ENCODE data around the gene RGS9BP. TPM values are rescaled to one million over a fixed set of nuclear protein-coding genes. Genes with fewer than 3 reads are reported as not detected.

Gene RGS9BP
- total and polyA plus RNA-seq, 7 donors, result 0.04 to 0.82 (median 0.32) TPM; not detected in 3

- TF ChIP-seq CTCF (IDR thresholded peaks at IDR 0.05), result no peak
- TF ChIP-seq POLR2A (IDR thresholded peaks at IDR 0.05), result no peak
- no peak for TF ChIP-seq EP300 (IDR thresholded peaks at IDR 0.05)
- no peak for TF ChIP-seq POLR2AphosphoS5 (IDR thresholded peaks at IDR 0.05)
- Histone ChIP-seq H3K27me3 (no peaks in the 10 kb centered on the region), H3K9me3 (no peaks in the 10 kb centered on the region), H3K36me3 (peaks cover 21 to 86% (median 47%) of the 10 kb centered on the region in 4 donors), H3K4me1 (no peaks in the 10 kb centered on the region), H3K27ac (no peak overlapping the region), H3K4me3 (no peak overlapping the region)
- 95 to 97% methylated on average over 15 of the region's 15 CpGs for WGBS, 2 donors
- intact Hi-C loops (cut with DNase I), result no loop called here
- DNase-seq, result no peak
These were observed 44.3 kb upstream of the RGS9BP start for GRCh38 chr19:32631381-32631780.

GRCh38 chr19:32637480-32637879 is 38.2 kb upstream of the RGS9BP start:
- peaks cover 19 to 87% (median 51%) of the 10 kb centered on the region in 4 donors for H3K36me3 ChIP-seq

GRCh38 chr19:32638625-32639024 is 37.0 kb upstream of the RGS9BP start:
- TF ChIP-seq EP300 (IDR thresholded peaks at IDR 0.05), result no peak
- no peak for TF ChIP-seq POLR2A (IDR thresholded peaks at IDR 0.05)
- TF ChIP-seq CTCF (IDR thresholded peaks at IDR 0.05), result no peak
- no peak for TF ChIP-seq POLR2AphosphoS5 (IDR thresholded peaks at IDR 0.05)
- H3K27me3 ChIP-seq, result no peaks in the 10 kb centered on the region
- H3K27ac ChIP-seq, result no peak overlapping the region
- no peaks in the 10 kb centered on the region for H3K4me1 ChIP-seq
- 97% methylated on average over 13 of the region's 13 CpGs for WGBS, 2 donors
- H3K36me3 ChIP-seq, result peaks cover 19 to 91% (median 63%) of the 10 kb centered on the region in 4 donors
- intact Hi-C loops (cut with DNase I), result no loop called here
- H3K4me3 ChIP-seq, result no peak overlapping the region
- H3K9me3 ChIP-seq, result no peaks in the 10 kb centered on the region
- no peak for DNase-seq

More at GRCh38 chr19:32637480-32637879, 38.2 kb upstream of the RGS9BP start:
- Histone ChIP-seq H3K9me3 (no peaks in the 10 kb centered on the region), H3K27ac (no peak overlapping the region), H3K4me1 (no peaks in the 10 kb centered on the region), H3K27me3 (no peaks in the 10 kb centered on the region), H3K4me3 (no peak overlapping the region)
- WGBS, 2 donors, result 90 to 96% methylated on average over 14 of the region's 14 CpGs
- no peak for DNase-seq
- no peak for TF ChIP-seq CTCF (IDR thresholded peaks at IDR 0.05)
- no peak for TF ChIP-seq POLR2A (IDR thresholded peaks at IDR 0.05)
- no peak for TF ChIP-seq POLR2AphosphoS5 (IDR thresholded peaks at IDR 0.05)
- no peak for TF ChIP-seq EP300 (IDR thresholded peaks at IDR 0.05)
- intact Hi-C loops (cut with DNase I), result no loop called here

- 77 to 85% methylated on average over 12 of the region's 12 CpGs for WGBS, 2 donors
- Histone ChIP-seq H3K4me3 (no peak overlapping the region), H3K9me3 (no peaks in the 10 kb centered on the region), H3K36me3 (peaks cover 25 to 100% (median 71%) of the 10 kb centered on the region in 4 donors), H3K4me1 (no peaks in the 10 kb centered on the region), H3K27me3 (no peaks in the 10 kb centered on the region), H3K27ac (no peak overlapping the region)
- intact Hi-C loops (cut with DNase I), result no loop called here
- no peak for TF ChIP-seq EP300 (IDR thresholded peaks at IDR 0.05)
- DNase-seq, result no peak
These were observed 32.9 kb upstream of the RGS9BP start for GRCh38 chr19:32642771-32643170.

- intact Hi-C loops (cut with DNase I), result no loop called here
- Histone ChIP-seq H3K27me3 (no peaks in the 10 kb centered on the region), H3K27ac (no peak overlapping the region), H3K4me1 (peaks cover 0 to 4% (median under 1%) of the 10 kb centered on the region in 4 donors), H3K4me3 (no peak overlapping the region), H3K36me3 (peaks cover 19 to 84% (median 60%) of the 10 kb centered on the region in 4 donors), H3K9me3 (no peaks in the 10 kb centered on the region)
- no peak for DNase-seq
- 83 to 94% methylated on average over 6 of the region's 6 CpGs for WGBS, 2 donors
- no peak for TF ChIP-seq POLR2AphosphoS5 (IDR thresholded peaks at IDR 0.05)
These were observed 29.1 kb upstream of the RGS9BP start for GRCh38 chr19:32646556-32646955.

- H3K36me3 ChIP-seq, result peaks cover 15 to 76% (median 53%) of the 10 kb centered on the region in 4 donors
- intact Hi-C loops (cut with DNase I), result no loop called here
- 82 to 91% methylated on average over 8 of the region's 8 CpGs for WGBS, 2 donors
These were observed 28.3 kb upstream of the RGS9BP start for GRCh38 chr19:32647361-32647760.

More at GRCh38 chr19:32647361-32647760, 28.3 kb upstream of the RGS9BP start:
- Histone ChIP-seq H3K27ac (no peak overlapping the region), H3K27me3 (no peaks in the 10 kb centered on the region), H3K4me3 (no peak overlapping the region), H3K4me1 (peaks cover 0 to 12% (median 9%) of the 10 kb centered on the region in 4 donors), H3K9me3 (no peaks in the 10 kb centered on the region)
- TF ChIP-seq EP300 (IDR thresholded peaks at IDR 0.05) (no peak), POLR2AphosphoS5 (IDR thresholded peaks at IDR 0.05) (no peak), POLR2A (IDR thresholded peaks at IDR 0.05) (no peak), CTCF (IDR thresholded peaks at IDR 0.05) (no peak)
- no peak for DNase-seq
